PC-9 (cell line): ENCODE data around the gene CRABP2.

Experiments used
- EZH2 ChIP-seq: fragments of 200-600 bp; sonication (generic); IDR thresholded peaks from 2 replicates; pipeline ENCODE4 v1.8.0; 2017; ENCODE audit warnings: antibody characterized with exemption, low read depth
- TF ChIP-seq, protein P1 (sequence below): fragments of 200-600 bp; sonication (generic); conservative IDR thresholded peaks from 2 replicates; pipeline ENCODE4 v1.6.1; 2017; ENCODE audit warnings: mixed run types, antibody characterized with exemption, mild to moderate bottlenecking, moderate library complexity

DNA sequence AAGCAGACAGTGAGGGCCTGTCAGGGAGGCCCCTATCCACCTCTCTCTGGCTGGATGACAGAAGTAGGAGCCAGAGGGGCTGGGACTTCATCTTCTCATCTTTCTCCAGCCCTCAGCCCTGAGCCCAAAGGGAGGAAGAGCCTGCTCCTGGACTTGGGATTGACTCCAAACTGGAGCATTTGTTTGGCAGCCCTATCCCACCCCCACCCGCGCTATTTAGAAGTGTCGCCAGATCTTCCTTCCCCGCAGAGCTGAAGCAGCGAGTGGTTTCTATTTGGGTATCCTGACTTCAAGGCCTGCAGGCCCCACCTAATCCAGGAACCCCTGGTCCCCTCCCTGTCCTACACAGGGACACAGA, 37.8 kb downstream of the CRABP2 start:
- TF ChIP-seq, protein P1, sequence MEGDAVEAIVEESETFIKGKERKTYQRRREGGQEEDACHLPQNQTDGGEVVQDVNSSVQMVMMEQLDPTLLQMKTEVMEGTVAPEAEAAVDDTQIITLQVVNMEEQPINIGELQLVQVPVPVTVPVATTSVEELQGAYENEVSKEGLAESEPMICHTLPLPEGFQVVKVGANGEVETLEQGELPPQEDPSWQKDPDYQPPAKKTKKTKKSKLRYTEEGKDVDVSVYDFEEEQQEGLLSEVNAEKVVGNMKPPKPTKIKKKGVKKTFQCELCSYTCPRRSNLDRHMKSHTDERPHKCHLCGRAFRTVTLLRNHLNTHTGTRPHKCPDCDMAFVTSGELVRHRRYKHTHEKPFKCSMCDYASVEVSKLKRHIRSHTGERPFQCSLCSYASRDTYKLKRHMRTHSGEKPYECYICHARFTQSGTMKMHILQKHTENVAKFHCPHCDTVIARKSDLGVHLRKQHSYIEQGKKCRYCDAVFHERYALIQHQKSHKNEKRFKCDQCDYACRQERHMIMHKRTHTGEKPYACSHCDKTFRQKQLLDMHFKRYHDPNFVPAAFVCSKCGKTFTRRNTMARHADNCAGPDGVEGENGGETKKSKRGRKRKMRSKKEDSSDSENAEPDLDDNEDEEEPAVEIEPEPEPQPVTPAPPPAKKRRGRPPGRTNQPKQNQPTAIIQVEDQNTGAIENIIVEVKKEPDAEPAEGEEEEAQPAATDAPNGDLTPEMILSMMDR, result no peak
- TF ChIP-seq EZH2, result no peak
